HEK293 (cell line): ENCODE results near the gene NOLC1.

Source experiments
- CTCF ChIA-PET: fragments of 350-600 bp; formaldehyde crosslinking; extraction: SDS; loops from one replicate; lab custom pipeline; 2021; ENCODE audit warnings: antibody characterized with exemption; lab: Yijun Ruan, JAX
- POLR2A ChIA-PET: fragments of 300-600 bp; formaldehyde crosslinking; extraction: SDS; loops from one replicate; lab custom pipeline; 2020; ENCODE audit warnings: antibody characterized with exemption, inconsistent platforms; lab: Yijun Ruan, JAX
- H3K27ac ChIP-seq: fragments of 200-500 bp; sonication (Bioruptor generic); 2 replicates; pipeline ENCODE4 v1.5.1; 2014; ENCODE audit warnings: low read depth, low read length, control low read depth, inconsistent platforms; ENCODE audit errors: extremely low read depth
- H3K36me3 ChIP-seq, 2 experiments: fragments of 200-500 bp in 1 of 2; sonication (Bioruptor generic) in 1 of 2; 1 replicate in 1 of 2; 2 replicates in 1 of 2; pipeline ENCODE4 v1.5.1; 2014 to 2017; ENCODE audit warnings: inconsistent platforms in 2 of 2, low read length in 2 of 2; ENCODE audit not compliant: control insufficient read depth in 2 of 2, insufficient read depth in 1 of 2
- H3K4me1 ChIP-seq: fragments of 200-500 bp; sonication (Bioruptor generic); 2 replicates; pipeline ENCODE4 v1.5.1; 2014; ENCODE audit warnings: mild to moderate bottlenecking, low read length, inconsistent platforms; ENCODE audit not compliant: control insufficient read depth, insufficient read depth
- H3K4me3 ChIP-seq: 2 replicates; pipeline ENCODE4 v1.5.1; 2011; ENCODE audit warnings: low read depth, mild to moderate bottlenecking, control low read depth, low read length, moderate library complexity
- H3K9me3 ChIP-seq: fragments of 200-500 bp; sonication (Bioruptor generic); 2 replicates; pipeline ENCODE4 v1.5.1; 2014; ENCODE audit warnings: low read depth, low read length, inconsistent platforms; ENCODE audit not compliant: control insufficient read depth, insufficient read depth
- GLI2 ChIP-seq: fragments of 450-650 bp; formaldehyde crosslinking; IDR thresholded peaks from 2 replicates; pipeline ENCODE4; 2017; ENCODE audit warnings: missing biosample characterization, missing genetic modification characterization, low read depth, borderline replicate concordance
- HOXA7 ChIP-seq: sonication (generic); formaldehyde crosslinking; IDR thresholded peaks from 2 replicates; pipeline ENCODE4 v1.8.1; 2022; ENCODE audit warnings: missing genetic modification reagents, borderline replicate concordance
- KLF1 ChIP-seq: fragments of 450-650 bp; formaldehyde crosslinking; IDR thresholded peaks from 2 replicates; pipeline ENCODE4 v1.5.1; 2016; ENCODE audit warnings: missing biosample characterization, missing genetic modification characterization
- SCRT2 ChIP-seq: fragments of 450-650 bp; formaldehyde crosslinking; IDR thresholded peaks from 2 replicates; pipeline ENCODE4 v1.5.1; 2016; ENCODE audit warnings: missing biosample characterization, missing genetic modification characterization
- TCF7L2 ChIP-seq: IDR thresholded peaks from 2 replicates; pipeline ENCODE4 v1.6.1; 2011; ENCODE audit warnings: low read depth, mild to moderate bottlenecking, inconsistent platforms, low read length, moderate library complexity, borderline replicate concordance
- ZBTB17 ChIP-seq: fragments of 450-650 bp; formaldehyde crosslinking; IDR thresholded peaks from 2 replicates; pipeline ENCODE4 v1.5.1; 2016; ENCODE audit warnings: missing biosample characterization, missing genetic modification characterization
- ZFP41 ChIP-seq: fragments of 450-650 bp; formaldehyde crosslinking; IDR thresholded peaks from 2 replicates; pipeline ENCODE4 v1.5.1; 2016; ENCODE audit warnings: missing biosample characterization, missing genetic modification characterization, borderline replicate concordance
- ZNF292 ChIP-seq: fragments of 450-650 bp; formaldehyde crosslinking; IDR thresholded peaks from 2 replicates; pipeline ENCODE4 v1.5.1; 2016; ENCODE audit warnings: low read depth, missing biosample characterization, missing genetic modification characterization, borderline replicate concordance
- ZNF37A ChIP-seq: fragments of 450-650 bp; IDR thresholded peaks from 2 replicates; pipeline ENCODE4 v1.5.1; 2018; ENCODE audit warnings: missing biosample characterization, missing genetic modification characterization
- ZNF394 ChIP-seq: fragments of 450-650 bp; formaldehyde crosslinking; IDR thresholded peaks from 2 replicates; pipeline ENCODE4 v1.5.1; 2016; ENCODE audit warnings: missing biosample characterization, missing genetic modification characterization, mild to moderate bottlenecking, moderate library complexity, borderline replicate concordance
- ZNF416 ChIP-seq: fragments of 450-650 bp; formaldehyde crosslinking; IDR thresholded peaks from 2 replicates; pipeline ENCODE4 v1.5.1; 2016; ENCODE audit warnings: missing biosample characterization, missing genetic modification characterization
- ZNF521 ChIP-seq: fragments of 450-650 bp; formaldehyde crosslinking; IDR thresholded peaks from 2 replicates; pipeline ENCODE4 v1.5.1; 2017; ENCODE audit warnings: missing biosample characterization, mild to moderate bottlenecking, missing genetic modification characterization
- ZNF664 ChIP-seq: fragments of 450-650 bp; formaldehyde crosslinking; IDR thresholded peaks from 2 replicates; pipeline ENCODE4 v1.5.1; 2016; ENCODE audit warnings: missing biosample characterization, missing genetic modification characterization
- ZNF747 ChIP-seq: fragments of 450-650 bp; formaldehyde crosslinking; IDR thresholded peaks from 2 replicates; pipeline ENCODE4 v1.5.1; 2016; ENCODE audit warnings: missing biosample characterization, missing genetic modification characterization
- ZNF837 ChIP-seq: fragments of 450-650 bp; formaldehyde crosslinking; IDR thresholded peaks from 2 replicates; pipeline ENCODE4 v1.5.1; 2016; ENCODE audit warnings: missing biosample characterization, missing genetic modification characterization
- ZSCAN16 ChIP-seq: fragments of 450-650 bp; formaldehyde crosslinking; IDR thresholded peaks from 2 replicates; pipeline ENCODE4 v1.5.1; 2016; ENCODE audit warnings: missing biosample characterization, missing genetic modification characterization
- ZSCAN23 ChIP-seq: fragments of 450-650 bp; formaldehyde crosslinking; IDR thresholded peaks from 2 replicates; pipeline ENCODE4 v1.5.1; 2016; ENCODE audit warnings: missing biosample characterization, missing genetic modification characterization
- TF ChIP-seq, protein P1 (sequence below): fragments of 450-650 bp; formaldehyde crosslinking; IDR thresholded peaks from 2 replicates; pipeline ENCODE4 v1.5.1; 2016; ENCODE audit warnings: missing biosample characterization, missing genetic modification characterization
- TF ChIP-seq, protein P2 (sequence below): fragments of 450-650 bp; formaldehyde crosslinking; conservative IDR thresholded peaks from 2 replicates; pipeline ENCODE4 v1.5.1; 2016; ENCODE audit warnings: low read depth, missing biosample characterization, missing genetic modification characterization
- TF ChIP-seq, protein P3 (sequence below): fragments of 450-650 bp; formaldehyde crosslinking; IDR thresholded peaks from 2 replicates; pipeline ENCODE4 v1.5.1; 2016; ENCODE audit warnings: missing biosample characterization, missing genetic modification characterization, borderline replicate concordance
- TF ChIP-seq, protein P4 (sequence below): fragments of 450-650 bp; formaldehyde crosslinking; optimal IDR thresholded peaks from 2 replicates; pipeline ENCODE3; 2016; ENCODE audit warnings: missing biosample characterization, mild to moderate bottlenecking, missing genetic modification characterization
- TF ChIP-seq, protein P5 (sequence below): fragments of 450-650 bp; formaldehyde crosslinking; IDR thresholded peaks from 2 replicates; pipeline ENCODE4; 2016; ENCODE audit warnings: missing biosample characterization, missing genetic modification characterization

Gene NOLC1

DNA sequence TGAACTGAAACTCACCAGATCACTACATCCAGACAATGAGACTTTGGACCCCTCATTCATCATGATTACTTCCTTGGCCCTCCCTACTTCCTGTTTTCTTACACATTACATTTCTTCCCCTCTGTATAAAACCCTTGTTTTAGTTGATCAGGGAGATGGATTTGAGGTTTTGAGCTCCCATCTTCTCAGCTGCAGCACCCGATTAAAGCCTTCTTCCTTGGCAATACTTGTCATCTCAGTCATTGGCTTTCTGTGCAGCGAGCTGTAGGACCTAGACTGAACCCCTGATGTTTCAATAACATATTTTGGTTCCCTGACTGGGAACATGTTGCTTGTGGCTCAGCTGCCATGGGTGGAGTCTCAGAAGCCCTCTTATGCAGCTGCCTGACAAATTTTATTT, 33.1 kb downstream of the NOLC1 start:
- Histone ChIP-seq H3K4me1 (no peaks in the 10 kb centered on the region), H3K4me3 (no peak overlapping the region), H3K9me3 (no peaks in the 10 kb centered on the region), H3K27ac (no peak overlapping the region), H3K36me3 (no peaks in the 10 kb centered on the region)
- ChIA-PET POLR2A (no interaction called here), CTCF (interaction anchor here (0.5 to 1.9 kb wide), 4 partner anchors 16 to 1183 kb away, joined by 3 to 5 read pairs (median 4); partner anchors contain the start of gene TAF5)
- no peak for TF ChIP-seq ZBTB17
- TF ChIP-seq, protein P1, sequence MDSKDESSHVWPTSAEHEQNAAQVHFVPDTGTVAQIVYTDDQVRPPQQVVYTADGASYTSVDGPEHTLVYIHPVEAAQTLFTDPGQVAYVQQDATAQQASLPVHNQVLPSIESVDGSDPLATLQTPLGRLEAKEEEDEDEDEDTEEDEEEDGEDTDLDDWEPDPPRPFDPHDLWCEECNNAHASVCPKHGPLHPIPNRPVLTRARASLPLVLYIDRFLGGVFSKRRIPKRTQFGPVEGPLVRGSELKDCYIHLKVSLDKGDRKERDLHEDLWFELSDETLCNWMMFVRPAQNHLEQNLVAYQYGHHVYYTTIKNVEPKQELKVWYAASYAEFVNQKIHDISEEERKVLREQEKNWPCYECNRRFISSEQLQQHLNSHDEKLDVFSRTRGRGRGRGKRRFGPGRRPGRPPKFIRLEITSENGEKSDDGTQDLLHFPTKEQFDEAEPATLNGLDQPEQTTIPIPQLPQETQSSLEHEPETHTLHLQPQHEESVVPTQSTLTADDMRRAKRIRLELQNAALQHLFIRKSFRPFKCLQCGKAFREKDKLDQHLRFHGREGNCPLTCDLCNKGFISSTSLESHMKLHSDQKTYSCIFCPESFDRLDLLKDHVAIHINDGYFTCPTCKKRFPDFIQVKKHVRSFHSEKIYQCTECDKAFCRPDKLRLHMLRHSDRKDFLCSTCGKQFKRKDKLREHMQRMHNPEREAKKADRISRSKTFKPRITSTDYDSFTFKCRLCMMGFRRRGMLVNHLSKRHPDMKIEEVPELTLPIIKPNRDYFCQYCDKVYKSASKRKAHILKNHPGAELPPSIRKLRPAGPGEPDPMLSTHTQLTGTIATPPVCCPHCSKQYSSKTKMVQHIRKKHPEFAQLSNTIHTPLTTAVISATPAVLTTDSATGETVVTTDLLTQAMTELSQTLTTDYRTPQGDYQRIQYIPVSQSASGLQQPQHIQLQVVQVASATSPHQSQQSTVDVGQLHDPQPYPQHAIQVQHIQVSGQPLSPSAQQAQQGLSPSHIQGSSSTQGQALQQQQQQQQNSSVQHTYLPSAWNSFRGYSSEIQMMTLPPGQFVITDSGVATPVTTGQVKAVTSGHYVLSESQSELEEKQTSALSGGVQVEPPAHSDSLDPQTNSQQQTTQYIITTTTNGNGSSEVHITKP (tag by site-specific recombination), result no peak
- TF ChIP-seq, protein P2, sequence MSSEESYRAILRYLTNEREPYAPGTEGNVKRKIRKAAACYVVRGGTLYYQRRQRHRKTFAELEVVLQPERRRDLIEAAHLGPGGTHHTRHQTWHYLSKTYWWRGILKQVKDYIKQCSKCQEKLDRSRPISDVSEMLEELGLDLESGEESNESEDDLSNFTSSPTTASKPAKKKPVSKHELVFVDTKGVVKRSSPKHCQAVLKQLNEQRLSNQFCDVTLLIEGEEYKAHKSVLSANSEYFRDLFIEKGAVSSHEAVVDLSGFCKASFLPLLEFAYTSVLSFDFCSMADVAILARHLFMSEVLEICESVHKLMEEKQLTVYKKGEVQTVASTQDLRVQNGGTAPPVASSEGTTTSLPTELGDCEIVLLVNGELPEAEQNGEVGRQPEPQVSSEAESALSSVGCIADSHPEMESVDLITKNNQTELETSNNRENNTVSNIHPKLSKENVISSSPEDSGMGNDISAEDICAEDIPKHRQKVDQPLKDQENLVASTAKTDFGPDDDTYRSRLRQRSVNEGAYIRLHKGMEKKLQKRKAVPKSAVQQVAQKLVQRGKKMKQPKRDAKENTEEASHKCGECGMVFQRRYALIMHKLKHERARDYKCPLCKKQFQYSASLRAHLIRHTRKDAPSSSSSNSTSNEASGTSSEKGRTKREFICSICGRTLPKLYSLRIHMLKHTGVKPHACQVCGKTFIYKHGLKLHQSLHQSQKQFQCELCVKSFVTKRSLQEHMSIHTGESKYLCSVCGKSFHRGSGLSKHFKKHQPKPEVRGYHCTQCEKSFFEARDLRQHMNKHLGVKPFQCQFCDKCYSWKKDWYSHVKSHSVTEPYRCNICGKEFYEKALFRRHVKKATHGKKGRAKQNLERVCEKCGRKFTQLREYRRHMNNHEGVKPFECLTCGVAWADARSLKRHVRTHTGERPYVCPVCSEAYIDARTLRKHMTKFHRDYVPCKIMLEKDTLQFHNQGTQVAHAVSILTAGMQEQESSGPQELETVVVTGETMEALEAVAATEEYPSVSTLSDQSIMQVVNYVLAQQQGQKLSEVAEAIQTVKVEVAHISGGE (tag by site-specific recombination), result no peak
- no peak for TF ChIP-seq ZNF747 (tag by site-specific recombination)
- no peak for TF ChIP-seq HOXA7
- no peak for TF ChIP-seq ZNF292 (tag by site-specific recombination)
- TF ChIP-seq, protein P3, sequence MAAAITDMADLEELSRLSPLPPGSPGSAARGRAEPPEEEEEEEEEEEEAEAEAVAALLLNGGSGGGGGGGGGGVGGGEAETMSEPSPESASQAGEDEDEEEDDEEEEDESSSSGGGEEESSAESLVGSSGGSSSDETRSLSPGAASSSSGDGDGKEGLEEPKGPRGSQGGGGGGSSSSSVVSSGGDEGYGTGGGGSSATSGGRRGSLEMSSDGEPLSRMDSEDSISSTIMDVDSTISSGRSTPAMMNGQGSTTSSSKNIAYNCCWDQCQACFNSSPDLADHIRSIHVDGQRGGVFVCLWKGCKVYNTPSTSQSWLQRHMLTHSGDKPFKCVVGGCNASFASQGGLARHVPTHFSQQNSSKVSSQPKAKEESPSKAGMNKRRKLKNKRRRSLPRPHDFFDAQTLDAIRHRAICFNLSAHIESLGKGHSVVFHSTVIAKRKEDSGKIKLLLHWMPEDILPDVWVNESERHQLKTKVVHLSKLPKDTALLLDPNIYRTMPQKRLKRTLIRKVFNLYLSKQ (tag by site-specific recombination), result no peak
- TF ChIP-seq, protein P4, sequence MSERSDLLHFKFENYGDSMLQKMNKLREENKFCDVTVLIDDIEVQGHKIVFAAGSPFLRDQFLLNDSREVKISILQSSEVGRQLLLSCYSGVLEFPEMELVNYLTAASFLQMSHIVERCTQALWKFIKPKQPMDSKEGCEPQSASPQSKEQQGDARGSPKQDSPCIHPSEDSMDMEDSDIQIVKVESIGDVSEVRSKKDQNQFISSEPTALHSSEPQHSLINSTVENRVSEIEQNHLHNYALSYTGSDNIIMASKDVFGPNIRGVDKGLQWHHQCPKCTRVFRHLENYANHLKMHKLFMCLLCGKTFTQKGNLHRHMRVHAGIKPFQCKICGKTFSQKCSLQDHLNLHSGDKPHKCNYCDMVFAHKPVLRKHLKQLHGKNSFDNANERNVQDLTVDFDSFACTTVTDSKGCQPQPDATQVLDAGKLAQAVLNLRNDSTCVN, result no peak
- TF ChIP-seq ZNF37A (tag by site-specific recombination), result no peak
- no peak for TF ChIP-seq GLI2
- no peak for TF ChIP-seq ZSCAN23 (tag by site-specific recombination)

- ChIA-PET POLR2A (interaction anchor here (0.7 kb wide), 1 partner anchor 58 kb away, joined by 5 read pairs; no protein-coding TSS in a partner anchor), CTCF (interaction anchor here (0.6 to 1.9 kb wide), 2 partner anchors 167 to 1182 kb away, joined by 3 to 5 read pairs; partner anchors contain the start of gene TAF5)
- H3K4me3 ChIP-seq, result no peak overlapping the region
- H3K4me1 ChIP-seq, result no peaks in the 10 kb centered on the region
- no peaks in the 10 kb centered on the region for H3K36me3 ChIP-seq
- H3K27ac ChIP-seq, result no peak overlapping the region
- no peak for TF ChIP-seq ZNF416
- TF ChIP-seq ZFP41, result no peak
- no peak for TF ChIP-seq ZSCAN23 (tag by site-specific recombination)
- no peak for TF ChIP-seq ZNF664
- no peak for TF ChIP-seq ZNF837 (tag by site-specific recombination)
- TF ChIP-seq, protein P5, sequence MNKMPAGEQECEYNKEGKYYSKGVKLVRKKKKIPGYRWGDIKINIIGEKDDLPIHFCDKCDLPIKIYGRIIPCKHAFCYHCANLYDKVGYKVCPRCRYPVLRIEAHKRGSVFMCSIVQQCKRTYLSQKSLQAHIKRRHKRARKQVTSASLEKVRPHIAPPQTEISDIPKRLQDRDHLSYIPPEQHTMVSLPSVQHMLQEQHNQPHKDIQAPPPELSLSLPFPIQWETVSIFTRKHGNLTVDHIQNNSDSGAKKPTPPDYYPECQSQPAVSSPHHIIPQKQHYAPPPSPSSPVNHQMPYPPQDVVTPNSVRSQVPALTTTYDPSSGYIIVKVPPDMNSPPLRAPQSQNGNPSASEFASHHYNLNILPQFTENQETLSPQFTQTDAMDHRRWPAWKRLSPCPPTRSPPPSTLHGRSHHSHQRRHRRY (tag by site-specific recombination), result no peak
- TF ChIP-seq TCF7L2, result no peak
- no peak for TF ChIP-seq SCRT2 (tag by site-specific recombination)
- no peak for TF ChIP-seq ZNF521 (tag by site-specific recombination)
- no peak for TF ChIP-seq KLF1 (tag by site-specific recombination)
- TF ChIP-seq ZSCAN16, result no peak
- no peak for TF ChIP-seq ZNF394 (tag by site-specific recombination)
- H3K9me3 ChIP-seq, result no peaks in the 10 kb centered on the region
These were observed 33.8 kb downstream of the NOLC1 start for GRCh38 chr10:102185811-102186527.
